ENCODE results near the gene HNRNPA0. TPM values are rescaled to one million over a fixed set of nuclear protein-coding genes. Genes with fewer than 3 reads are reported as not detected.
"Not testable (repeated sequence)": the region's sequence is repeated elsewhere in the genome, so short reads cannot be mapped to it uniquely, and the experiment has no call there.

Gene HNRNPA0
- total and polyA plus RNA-seq, 10 donors = 11.2 to 32.3 (median 22.1) TPM

DNA sequence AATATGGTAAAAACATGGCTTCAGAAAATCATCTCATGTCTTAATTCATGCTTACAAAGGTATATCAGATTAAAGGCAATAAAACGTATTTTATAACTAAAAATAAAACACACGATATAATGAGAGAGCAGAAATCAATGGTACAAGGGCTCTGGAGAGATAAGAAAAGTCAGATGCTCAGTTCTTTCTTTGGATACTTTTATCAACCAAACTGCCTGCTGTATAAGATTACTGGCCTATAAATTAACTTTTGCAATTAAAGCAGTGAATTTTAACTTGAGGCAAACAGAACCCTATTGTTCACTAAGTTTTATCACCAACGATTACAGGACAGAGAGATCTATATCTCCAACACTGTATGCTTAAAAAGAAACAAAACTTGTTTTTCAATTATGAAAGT lies 42.1 kb upstream of the HNRNPA0 start:
- 83 to 93% (median 86%) methylated on average over 3 of the region's 3 CpGs for WGBS, 5 donors

DNA sequence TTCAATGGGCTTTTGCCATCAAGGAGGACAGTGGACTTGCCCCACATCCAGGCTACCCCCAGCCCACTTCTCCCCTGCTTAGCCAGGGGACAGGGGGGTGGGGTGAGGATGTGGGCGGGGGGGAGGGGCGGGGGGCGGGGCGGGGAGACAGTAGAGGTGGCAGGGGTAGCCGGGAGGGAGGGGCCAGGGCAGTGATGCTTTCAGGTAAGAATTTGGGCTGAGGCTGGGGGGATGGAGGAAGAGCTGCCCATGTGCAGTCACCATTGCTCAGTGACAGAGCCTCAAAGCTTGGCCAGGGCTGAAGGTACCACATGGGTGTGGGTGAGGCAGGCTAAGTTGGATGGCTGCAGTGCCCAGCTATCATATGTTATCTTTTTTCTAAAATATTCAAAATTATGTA lies 40.7 kb upstream of the HNRNPA0 start:
- TF ChIP-seq POLR2AphosphoS5 (IDR thresholded peaks at IDR 0.05) = no peak
- TF ChIP-seq, protein P1, sequence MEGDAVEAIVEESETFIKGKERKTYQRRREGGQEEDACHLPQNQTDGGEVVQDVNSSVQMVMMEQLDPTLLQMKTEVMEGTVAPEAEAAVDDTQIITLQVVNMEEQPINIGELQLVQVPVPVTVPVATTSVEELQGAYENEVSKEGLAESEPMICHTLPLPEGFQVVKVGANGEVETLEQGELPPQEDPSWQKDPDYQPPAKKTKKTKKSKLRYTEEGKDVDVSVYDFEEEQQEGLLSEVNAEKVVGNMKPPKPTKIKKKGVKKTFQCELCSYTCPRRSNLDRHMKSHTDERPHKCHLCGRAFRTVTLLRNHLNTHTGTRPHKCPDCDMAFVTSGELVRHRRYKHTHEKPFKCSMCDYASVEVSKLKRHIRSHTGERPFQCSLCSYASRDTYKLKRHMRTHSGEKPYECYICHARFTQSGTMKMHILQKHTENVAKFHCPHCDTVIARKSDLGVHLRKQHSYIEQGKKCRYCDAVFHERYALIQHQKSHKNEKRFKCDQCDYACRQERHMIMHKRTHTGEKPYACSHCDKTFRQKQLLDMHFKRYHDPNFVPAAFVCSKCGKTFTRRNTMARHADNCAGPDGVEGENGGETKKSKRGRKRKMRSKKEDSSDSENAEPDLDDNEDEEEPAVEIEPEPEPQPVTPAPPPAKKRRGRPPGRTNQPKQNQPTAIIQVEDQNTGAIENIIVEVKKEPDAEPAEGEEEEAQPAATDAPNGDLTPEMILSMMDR (IDR thresholded peaks at IDR 0.05 in 8 of 11, conservative IDR thresholded peaks at IDR 0.05 in 3 of 11) = no peak
- TF ChIP-seq POLR2A (IDR thresholded peaks at IDR 0.05) = no peak
- Histone ChIP-seq H3K9me3 (no peaks in the 10 kb centered on the region), H3K36me3 (no peaks in the 10 kb centered on the region), H3K27me3 (replicated peaks in 1 of 7) (no peaks in the 10 kb centered on the region), H3K27ac (no peak overlapping the region), H3K4me1 (no peaks in the 10 kb centered on the region), H3K4me3 (no peak overlapping the region)
- intact Hi-C loops (cut with DNase I; ENCODE audit: low total_unique reads) = no loop called here
- DNase-seq = no peak
- 62 to 92% (median 75%) methylated on average over 3 to 5 of the region's 5 CpGs for WGBS, 5 donors

More for the DNA sequence above, 42.1 kb upstream of the HNRNPA0 start:
- no peaks in the 10 kb centered on the region for H3K27me3 ChIP-seq (replicated peaks in 1 of 7)
- no peaks in the 10 kb centered on the region for H3K9me3 ChIP-seq
- no peaks in the 10 kb centered on the region for H3K36me3 ChIP-seq
- H3K27ac ChIP-seq = no peak overlapping the region
- peaks cover 0 to 7% (median 0%) of the 10 kb centered on the region in 6 donors for H3K4me1 ChIP-seq
- TF ChIP-seq POLR2AphosphoS5 (IDR thresholded peaks at IDR 0.05) (no peak), POLR2A (IDR thresholded peaks at IDR 0.05) (no peak)
- DNase-seq = no peak
- intact Hi-C loops (cut with DNase I; ENCODE audit: low total_unique reads) = no loop called here
- no peak overlapping the region for H3K4me3 ChIP-seq

DNA sequence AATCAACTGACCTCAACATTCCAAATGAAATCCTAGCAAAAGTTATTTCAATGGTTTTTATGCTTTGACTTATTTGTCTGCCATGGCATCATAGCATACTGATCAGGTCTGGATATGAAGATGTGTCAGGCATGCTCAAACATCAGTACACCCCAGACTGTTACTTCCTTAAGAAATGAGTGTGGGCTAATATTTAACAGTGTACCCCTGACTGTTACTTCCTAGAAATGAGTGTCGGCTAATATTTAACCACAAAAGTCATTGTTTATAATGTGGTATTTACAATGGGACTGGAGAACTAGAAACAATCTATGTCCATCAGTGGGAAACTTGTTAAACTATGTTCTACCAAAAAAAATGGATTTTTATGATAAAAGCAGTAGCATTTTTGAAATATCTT lies 38.1 kb upstream of the HNRNPA0 start:
- TF ChIP-seq, protein P1 (IDR thresholded peaks at IDR 0.05 in 8 of 11, conservative IDR thresholded peaks at IDR 0.05 in 3 of 11) = no peak
- TF ChIP-seq POLR2AphosphoS5 (IDR thresholded peaks at IDR 0.05) = no peak
- TF ChIP-seq POLR2A (IDR thresholded peaks at IDR 0.05) = no peak
- H3K27ac ChIP-seq = no peak overlapping the region
- H3K36me3 ChIP-seq = no peaks in the 10 kb centered on the region
- H3K9me3 ChIP-seq = peaks cover 0 to 6% (median 0%) of the 10 kb centered on the region in 8 donors
- no peaks in the 10 kb centered on the region for H3K4me1 ChIP-seq
- no peaks in the 10 kb centered on the region for H3K27me3 ChIP-seq (replicated peaks in 1 of 7)
- no peak overlapping the region for H3K4me3 ChIP-seq
- 48 to 88% (median 71%) methylated on average over 1 of the region's 1 CpG for WGBS, 5 donors
- intact Hi-C loops (cut with DNase I; ENCODE audit: low total_unique reads) = no loop called here
- no peak for DNase-seq

DNA sequence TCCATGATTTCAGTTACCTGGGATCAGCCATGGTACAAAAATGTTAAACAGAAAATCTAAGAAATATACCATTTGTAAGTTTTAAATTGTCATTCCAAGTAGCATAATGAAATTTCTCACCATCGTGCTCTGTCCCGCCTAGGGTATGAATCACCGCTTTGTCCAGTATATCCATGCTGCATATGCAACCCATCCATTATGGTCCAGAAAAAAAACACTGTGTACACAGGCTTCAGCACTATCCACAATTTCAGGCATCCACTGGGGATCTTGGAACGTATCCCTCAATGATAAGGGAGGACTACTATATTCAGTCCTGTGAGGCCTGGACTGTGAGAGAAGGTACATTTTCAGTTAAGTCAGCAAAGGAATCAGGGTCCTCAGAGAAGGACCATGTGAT lies 37.6 kb upstream of the HNRNPA0 start:
- intact Hi-C loops (cut with DNase I; ENCODE audit: low total_unique reads) = no loop called here
- no peak for DNase-seq
- no peaks in the 10 kb centered on the region for H3K36me3 ChIP-seq
- no peak overlapping the region for H3K27ac ChIP-seq
- WGBS, 5 donors = 93 to 97% (median 95%) methylated on average over 4 of the region's 4 CpGs
- H3K4me3 ChIP-seq = no peak overlapping the region
- TF ChIP-seq POLR2A (IDR thresholded peaks at IDR 0.05) (no peak), POLR2AphosphoS5 (IDR thresholded peaks at IDR 0.05) (no peak)
- TF ChIP-seq, protein P1 (IDR thresholded peaks at IDR 0.05 in 8 of 11, conservative IDR thresholded peaks at IDR 0.05 in 3 of 11) = no peak
- H3K4me1 ChIP-seq = no peaks in the 10 kb centered on the region
- H3K27me3 ChIP-seq (replicated peaks in 1 of 7) = no peaks in the 10 kb centered on the region
- H3K9me3 ChIP-seq = peaks cover 0 to 6% (median 0%) of the 10 kb centered on the region in 8 donors

DNA sequence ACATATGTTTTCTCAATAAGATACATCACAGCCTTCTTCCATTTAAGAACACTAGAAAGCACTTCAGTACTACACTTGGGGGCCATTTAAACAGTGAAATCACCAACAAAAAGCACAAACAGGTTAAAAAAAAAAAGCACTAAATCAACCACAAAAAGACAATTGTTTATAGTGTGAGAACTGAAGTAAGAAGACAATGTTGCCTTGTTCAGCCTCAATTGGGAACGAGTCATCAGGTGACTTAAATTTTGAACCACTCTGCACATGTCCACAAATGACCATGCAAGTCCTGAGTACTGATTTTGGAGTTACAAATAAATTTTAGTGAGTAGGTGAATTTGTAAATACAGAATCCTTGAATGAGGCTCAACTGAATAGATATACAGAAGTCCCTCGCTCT lies 37.2 kb upstream of the HNRNPA0 start:
- Histone ChIP-seq H3K27me3 (replicated peaks in 1 of 7) (no peaks in the 10 kb centered on the region), H3K27ac (no peak overlapping the region), H3K4me1 (no peaks in the 10 kb centered on the region), H3K9me3 (peaks cover 0 to 6% (median 0%) of the 10 kb centered on the region in 8 donors), H3K4me3 (no peak overlapping the region), H3K36me3 (no peaks in the 10 kb centered on the region)
- TF ChIP-seq, protein P1 (IDR thresholded peaks at IDR 0.05 in 8 of 11, conservative IDR thresholded peaks at IDR 0.05 in 3 of 11) = no peak
- TF ChIP-seq POLR2A (IDR thresholded peaks at IDR 0.05) = no peak
- no peak for TF ChIP-seq POLR2AphosphoS5 (IDR thresholded peaks at IDR 0.05)
- intact Hi-C loops (cut with DNase I; ENCODE audit: low total_unique reads) = no loop called here
- 88 to 99% (median 96%) methylated on average over 2 of the region's 2 CpGs for WGBS, 5 donors
- no peak for DNase-seq

DNA sequence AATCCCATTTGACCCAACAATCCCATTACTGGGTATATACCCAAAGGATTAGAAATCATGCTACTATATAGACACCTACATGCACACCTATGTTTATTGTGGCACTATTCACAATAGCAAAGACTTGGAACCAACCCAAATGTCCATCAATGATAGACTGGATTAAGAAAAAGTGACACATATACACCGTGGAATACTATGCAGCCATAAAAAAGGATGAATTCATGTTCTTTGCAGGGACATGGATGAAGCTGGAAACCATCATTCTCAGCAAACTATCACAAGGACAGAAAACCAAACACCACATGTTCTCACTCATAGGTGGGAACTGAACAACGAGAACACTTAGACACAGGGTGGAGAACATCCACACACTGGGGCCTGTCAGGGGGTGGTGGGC lies 34.4 kb upstream of the HNRNPA0 start:
- H3K36me3 ChIP-seq; H3K4me3 ChIP-seq; DNase-seq; intact Hi-C loops (cut with DNase I; ENCODE audit: low total_unique reads); H3K27me3 ChIP-seq (replicated peaks in 1 of 7); H3K27ac ChIP-seq; H3K4me1 ChIP-seq; H3K9me3 ChIP-seq: not testable (repeated sequence)
- 90 to 97% (median 93%) methylated on average over 2 of the region's 2 CpGs for WGBS, 5 donors

Measured in spleen (tissue), 11 donors.